Activated CD8-positive, alpha-beta memory T cell treated with anti-CD3 and anti-CD28 coated beads for 36 hours (primary cell): Measurements from ENCODE around the gene DENND4A. TPM values are rescaled to one million over a fixed set of nuclear protein-coding genes. Genes with fewer than 3 reads are reported as not detected.
"Not testable (repeated sequence)": the region's sequence is repeated elsewhere in the genome, so short reads cannot be mapped to it uniquely, and the experiment has no call there.

Experiments used
- CTCF ChIA-PET: fragments of 350-600 bp; sonication (Branson Sonifier 250); formaldehyde crosslinking; loops from one replicate; lab custom pipeline; 2021; ENCODE audit warnings: antibody characterized with exemption; lab: Charles Lee
- POLR2A ChIA-PET: fragments of 350-600 bp; sonication (Branson Sonifier 250); formaldehyde crosslinking; loops from one replicate; lab custom pipeline; 2021; ENCODE audit warnings: antibody characterized with exemption; lab: Charles Lee
- total RNA-seq, 2 experiments: library from RNA; stranded (reverse); gene quantifications; one replicate each; pipeline ENCODE4 v1.2.3, GENCODE V29; 2021

The DENND4A gene
- total RNA-seq, 2 experiments from 2014 or later: 48.5 to 51.5 TPM

DNA sequence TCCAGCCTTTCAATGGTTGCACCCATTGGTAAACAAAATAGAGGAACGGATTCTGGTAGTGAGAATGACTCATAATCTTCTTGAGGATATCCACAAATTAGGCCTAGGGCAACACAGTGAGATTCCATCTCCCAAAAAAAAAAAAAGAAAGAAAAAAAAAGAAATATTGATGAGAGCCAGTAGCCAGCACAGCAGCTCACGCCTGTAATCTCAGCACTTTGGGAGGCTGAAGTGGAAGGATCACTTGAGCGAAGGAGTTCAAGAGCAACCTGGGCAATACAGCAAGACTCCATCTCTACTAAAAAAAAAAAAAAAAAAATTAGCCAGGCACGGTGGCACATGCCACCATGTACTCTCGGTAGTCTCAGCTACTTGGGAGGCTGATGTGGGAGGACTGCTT lies 51.9 kb downstream of the DENND4A start:
- ChIA-PET CTCF (no interaction called here), POLR2A (interaction anchor here (0.7 kb wide), 1 partner anchor 16 kb away, joined by 3 read pairs; no protein-coding TSS in a partner anchor)

- POLR2A ChIA-PET: no interaction called here
- CTCF ChIA-PET: no interaction called here
Observed at GRCh38 chr15:65738649-65739048, 53.4 kb downstream of the DENND4A start.

- POLR2A ChIA-PET: interaction anchor here (0.6 kb wide), 1 partner anchor 14 kb away, joined by 3 read pairs; no protein-coding TSS in a partner anchor
- CTCF ChIA-PET: not testable (repeated sequence)
Observed at GRCh38 chr15:65733599-65733998, 58.5 kb downstream of the DENND4A start.

DNA sequence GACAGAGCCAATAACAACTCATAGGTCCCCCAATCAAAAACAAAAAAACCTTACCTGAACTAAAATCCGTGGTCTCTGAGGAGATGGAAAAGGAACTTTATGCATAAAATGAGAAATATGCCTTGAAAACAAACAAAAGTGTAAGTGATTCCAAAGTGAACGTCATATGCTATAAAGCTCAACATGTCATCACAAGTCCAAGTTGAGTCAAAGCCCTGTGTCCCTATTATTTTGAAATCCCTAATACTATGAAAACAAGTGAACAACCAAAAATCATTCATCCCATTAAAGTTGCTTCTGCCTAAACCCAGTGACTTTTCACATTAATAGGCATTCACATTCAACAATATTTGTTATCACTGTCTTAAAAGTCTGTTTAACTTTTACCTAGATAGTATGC lies 59.4 kb downstream of the DENND4A start:
- ChIA-PET POLR2A (no interaction called here), CTCF (no interaction called here)

DNA sequence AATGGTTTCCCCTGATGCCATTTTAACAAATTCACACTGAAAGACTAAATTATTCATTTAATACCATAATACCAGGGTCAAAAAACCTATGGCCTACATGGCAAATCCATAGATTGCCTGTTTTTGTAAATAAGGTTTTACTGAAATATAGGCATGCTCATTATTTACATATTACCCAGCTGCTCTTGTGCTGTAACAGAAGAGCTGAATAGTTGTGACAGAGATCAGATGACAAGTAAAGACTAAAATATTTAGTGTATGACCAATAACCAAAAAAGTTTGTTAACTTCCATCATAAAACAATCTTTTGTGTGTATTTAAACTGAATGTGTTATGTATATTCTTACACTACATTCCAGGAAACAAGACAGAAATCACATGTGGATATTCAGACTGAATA lies 60.2 kb downstream of the DENND4A start:
- POLR2A ChIA-PET: no interaction called here
- CTCF ChIA-PET: no interaction called here

DNA sequence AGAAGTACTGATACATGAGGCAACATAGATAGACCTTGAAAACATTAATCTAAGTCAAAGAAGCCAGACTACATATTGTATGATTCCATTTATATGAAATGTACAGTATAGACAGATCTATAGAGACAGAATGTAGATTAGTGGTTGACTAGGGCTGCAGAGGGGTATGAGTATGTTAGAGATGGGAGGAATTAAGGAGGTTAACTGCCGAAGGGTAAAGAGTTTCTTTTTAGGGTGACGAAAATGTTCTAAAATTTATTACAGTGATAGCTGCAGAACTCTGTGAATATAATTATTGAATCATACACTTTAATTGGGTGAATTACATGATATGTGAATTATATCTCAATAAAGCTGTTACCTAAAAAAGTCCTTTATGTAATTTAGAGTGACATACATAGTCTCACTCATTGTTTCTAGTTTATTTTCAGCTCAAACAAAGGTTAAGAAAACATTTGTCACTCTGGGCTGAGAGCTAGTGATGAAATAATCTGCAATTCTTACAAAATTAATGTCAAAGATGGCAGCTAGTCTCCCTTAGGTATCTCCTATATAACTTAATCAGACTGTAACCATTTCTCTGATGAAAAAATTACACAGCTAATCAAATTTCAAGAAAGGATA lies 61.4 kb downstream of the DENND4A start:
- ChIA-PET POLR2A (no interaction called here), CTCF (no interaction called here)

DNA sequence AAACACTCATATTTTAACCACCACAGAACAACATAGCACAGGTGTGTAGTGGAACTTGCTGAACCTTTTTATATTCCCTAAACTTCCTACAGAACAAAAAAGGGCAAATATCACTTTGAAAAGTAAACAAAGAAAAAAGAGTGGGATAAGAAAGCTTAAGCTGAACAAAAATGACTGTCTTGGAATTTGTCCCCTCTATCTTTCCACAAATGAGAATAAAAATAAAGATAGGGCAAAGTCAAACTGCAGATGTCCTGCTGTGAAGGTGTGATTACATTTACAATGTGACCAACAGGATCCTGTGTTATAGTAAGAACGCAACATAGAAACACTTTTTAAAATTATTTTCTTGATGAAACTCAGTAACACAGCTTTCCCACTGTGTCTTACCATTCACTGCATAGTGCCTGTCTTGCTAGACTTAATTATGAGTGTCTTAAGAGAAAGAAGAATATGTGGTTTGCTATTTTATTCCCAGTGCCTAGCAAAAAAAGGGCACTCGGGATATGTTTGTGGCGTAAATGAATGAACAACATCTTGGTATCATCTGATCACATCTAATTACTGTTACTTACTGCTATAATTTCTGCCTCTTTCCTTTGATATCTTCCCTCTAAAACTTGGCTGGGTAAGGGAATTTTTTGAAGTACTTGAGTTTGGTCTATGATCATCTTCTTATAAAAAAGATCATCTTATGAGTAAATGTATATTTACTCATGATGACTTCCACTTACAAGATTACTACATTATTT lies 67.5 kb downstream of the DENND4A start:
- POLR2A ChIA-PET: interaction anchor here (0.6 kb wide), 1 partner anchor 22 kb away, joined by 5 read pairs; no protein-coding TSS in a partner anchor
- CTCF ChIA-PET: no interaction called here

- POLR2A ChIA-PET: interaction anchor here (0.6 kb wide), 1 partner anchor 23 kb away, joined by 5 read pairs; no protein-coding TSS in a partner anchor
- CTCF ChIA-PET: no interaction called here
Observed at GRCh38 chr15:65723876-65724275, 68.2 kb downstream of the DENND4A start.

- CTCF ChIA-PET: no interaction called here
- POLR2A ChIA-PET: interaction anchor here (0.7 kb wide), 1 partner anchor 1398 kb away, joined by 10 read pairs; no protein-coding TSS in a partner anchor
Observed at GRCh38 chr15:65722191-65722590, 69.9 kb downstream of the DENND4A start.

DNA sequence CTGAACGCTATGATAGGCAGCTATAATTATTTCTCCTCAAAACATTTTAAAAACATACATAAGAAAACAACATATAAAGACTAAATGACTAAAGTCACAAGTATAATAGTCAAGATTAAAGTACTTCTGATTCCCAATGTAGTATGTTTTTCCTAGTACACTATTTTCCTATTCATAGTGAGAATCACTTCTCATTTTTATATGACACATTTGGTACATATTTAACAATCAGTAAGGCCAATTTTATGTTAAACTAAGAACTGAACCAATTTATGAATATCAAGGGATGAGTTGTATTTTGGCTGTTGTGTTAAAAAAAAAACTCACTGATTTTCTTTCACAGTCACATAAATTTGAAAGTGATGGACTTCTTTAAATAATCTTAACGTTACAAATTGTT lies 79.7 kb downstream of the DENND4A start:
- CTCF ChIA-PET: interaction anchor here (0.7 kb wide), 1 partner anchor 144 kb away, joined by 3 read pairs; no protein-coding TSS in a partner anchor
- POLR2A ChIA-PET: no interaction called here

- ChIA-PET POLR2A (no interaction called here), CTCF (interaction anchor here (0.6 kb wide), 1 partner anchor 58 kb away, joined by 3 read pairs; no protein-coding TSS in a partner anchor)
Observed at GRCh38 chr15:65695081-65695480, 97.0 kb downstream of the DENND4A start.

- CTCF ChIA-PET: no interaction called here
- POLR2A ChIA-PET: no interaction called here
Observed at GRCh38 chr15:65690778-65691177, 101.3 kb downstream of the DENND4A start.

DNA sequence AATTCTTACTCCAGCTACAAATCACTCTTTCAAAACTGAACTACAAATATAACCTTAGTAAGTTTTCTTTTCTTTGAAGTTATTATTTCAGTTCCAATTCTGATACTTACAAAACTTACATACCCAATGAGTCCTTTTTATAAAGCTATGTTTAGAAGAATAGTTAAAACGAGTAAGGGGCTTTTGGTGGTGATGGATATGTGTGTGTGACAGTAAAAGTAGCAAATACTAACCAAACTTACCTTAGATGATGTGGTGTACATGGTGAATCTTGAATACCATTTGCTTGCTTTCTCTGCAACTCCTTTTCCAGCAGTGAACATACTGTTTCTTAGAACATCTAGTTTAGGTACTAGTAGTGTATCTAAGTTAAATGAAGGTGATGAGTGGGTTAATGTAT lies 101.9 kb downstream of the DENND4A start:
- ChIA-PET CTCF (no interaction called here), POLR2A (no interaction called here)

GRCh38 chr15:65688462-65688861 lies 103.6 kb downstream of the DENND4A start:
- ChIA-PET CTCF (no interaction called here), POLR2A (interaction anchor here (0.6 kb wide), 1 partner anchor 14 kb away, joined by 3 read pairs; no protein-coding TSS in a partner anchor)

DNA sequence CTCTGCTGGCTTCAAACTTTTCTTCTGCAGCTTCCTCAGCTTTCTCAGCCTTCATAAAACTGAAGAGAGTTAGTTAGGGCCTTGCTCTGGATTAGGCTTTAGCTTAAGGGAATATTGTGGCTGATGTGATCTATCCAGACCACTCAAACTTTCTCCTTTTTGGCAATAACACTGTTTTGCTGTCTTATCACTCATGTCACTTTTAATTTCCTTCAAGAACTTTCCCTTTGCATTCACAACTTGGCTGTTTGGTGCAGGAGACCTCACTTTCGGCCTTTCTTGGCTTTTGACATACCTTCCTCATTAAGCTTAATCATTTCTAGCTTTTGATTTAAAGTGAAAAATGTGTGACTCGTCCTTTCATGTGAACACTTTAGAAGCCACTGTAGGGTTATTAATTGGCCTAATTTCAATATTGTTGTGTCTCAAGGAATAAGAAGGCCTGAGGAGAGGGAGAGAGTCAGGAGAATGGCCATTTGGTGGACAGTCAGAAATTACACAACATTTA lies 109.6 kb downstream of the DENND4A start:
- ChIA-PET CTCF (no interaction called here), POLR2A (interaction anchor here (0.5 to 1.2 kb wide), 2 partner anchors 45 to 136 kb away, joined by 3 read pairs; no protein-coding TSS in a partner anchor)

DNA sequence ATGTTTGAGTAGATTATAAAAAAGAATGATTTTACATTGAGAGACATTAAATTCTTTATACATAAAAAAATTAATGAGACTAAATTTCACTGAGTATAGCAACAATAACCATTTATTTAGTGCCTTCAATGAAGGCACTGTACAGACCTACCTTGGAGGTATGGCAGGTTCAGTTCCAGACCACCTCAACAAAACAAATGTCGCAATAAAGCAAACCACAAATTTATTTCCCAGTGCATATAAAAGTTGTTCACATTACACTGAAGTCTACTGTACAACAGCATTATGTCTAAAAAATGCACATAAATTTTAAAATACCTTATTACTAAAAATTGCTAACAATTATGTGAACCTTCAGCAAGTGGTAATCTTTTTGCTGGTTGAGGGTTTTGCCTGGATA lies 111.5 kb downstream of the DENND4A start:
- ChIA-PET CTCF (no interaction called here), POLR2A (no interaction called here)

- CTCF ChIA-PET: no interaction called here
- POLR2A ChIA-PET: no interaction called here
Observed at GRCh38 chr15:65676123-65676522, 116.0 kb downstream of the DENND4A start.

GRCh38 chr15:65675551-65675950 lies 116.5 kb downstream of the DENND4A start:
- POLR2A ChIA-PET: no interaction called here
- CTCF ChIA-PET: no interaction called here

DNA sequence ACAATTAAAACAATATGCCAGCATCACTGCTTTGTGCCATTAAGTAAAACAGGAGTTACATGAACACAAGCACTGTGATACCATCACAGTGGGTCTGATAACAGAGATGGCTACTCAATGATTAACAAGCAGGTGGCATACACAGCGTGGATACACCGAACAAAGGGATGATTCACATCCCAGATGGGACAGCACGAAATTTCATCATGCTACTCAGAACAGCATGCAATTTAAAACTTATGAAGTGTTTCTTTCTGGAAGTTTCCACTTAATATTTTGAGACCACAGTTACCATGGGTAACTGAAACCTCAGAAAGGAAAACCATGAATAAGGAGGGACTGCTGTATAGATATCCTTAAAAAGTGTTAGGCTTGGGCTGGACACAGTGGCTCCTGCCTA lies 125.8 kb downstream of the DENND4A start:
- ChIA-PET POLR2A (no interaction called here), CTCF (no interaction called here)

- POLR2A ChIA-PET: no interaction called here
- CTCF ChIA-PET: interaction anchor here (0.6 to 0.7 kb wide), 2 partner anchors 53 to 624 kb away, joined by 3 to 5 read pairs; no protein-coding TSS in a partner anchor
Observed at GRCh38 chr15:65663521-65663920, 128.6 kb downstream of the DENND4A start.
